IMR-90 (cell line): ENCODE measurements around the gene CMSS1. TPM values are rescaled to one million over a fixed set of nuclear protein-coding genes. Genes with fewer than 3 reads are reported as not detected.

Experiments used
- ATAC-seq: fragments of 200-7000 bp; cut with Tn5 transposase; 2 replicates; pipeline ENCODE4 v1.9.1; 2020; ENCODE audit warnings: low read depth, mild to moderate bottlenecking, moderate library complexity
- BruUV-seq: library from RNA; stranded (reverse); fragments of 400-500 nt; replicated peaks from 2 replicates; lab custom pipeline; 2021; lab: Mats Ljungman, UMichigan
- CTCF ChIA-PET: fragments of 300-600 bp; formaldehyde crosslinking; extraction: SDS; loops from one replicate; lab custom pipeline; 2021; ENCODE audit warnings: antibody characterized with exemption; lab: Yijun Ruan, JAX
- POLR2A ChIA-PET: fragments of 300-600 bp; sonication (Branson Sonifier 250); formaldehyde crosslinking; loops from one replicate; lab custom pipeline; 2022; ENCODE audit warnings: antibody characterized with exemption; ENCODE audit not compliant: unreplicated experiment; lab: Charles Lee
- DNase-seq: peaks from one replicate; pipeline ENCODE4 v3.0.0; 2013
- H2AFZ ChIP-seq: replicated peaks from 2 replicates; pipeline ENCODE3; 2013; ENCODE audit warnings: low read length, mild to moderate bottlenecking; ENCODE audit not compliant: poor library complexity
- H2AK5ac ChIP-seq: 2 replicates; pipeline ENCODE4 v1.6.1; 2013; ENCODE audit warnings: low read depth, low read length, inconsistent platforms
- H2AK9ac ChIP-seq: replicated peaks from 2 replicates; pipeline ENCODE3; 2013; ENCODE audit warnings: mild to moderate bottlenecking, low read depth, low read length, moderate library complexity; ENCODE audit not compliant: poor library complexity
- H2BK120ac ChIP-seq: 2 replicates; pipeline ENCODE4 v1.6.1; 2013; ENCODE audit warnings: low read depth, low read length, inconsistent platforms
- H2BK15ac ChIP-seq: 3 replicates; pipeline ENCODE4 v1.6.1; 2013; ENCODE audit warnings: low read depth, low read length, inconsistent platforms
- H2BK20ac ChIP-seq: 2 replicates; pipeline ENCODE4 v1.6.1; 2013; ENCODE audit warnings: low read depth, mild to moderate bottlenecking, inconsistent platforms, low read length, moderate library complexity
- H2BK5ac ChIP-seq: 2 replicates; pipeline ENCODE4 v1.6.1; 2013; ENCODE audit warnings: mild to moderate bottlenecking, low read depth, low read length, inconsistent platforms; ENCODE audit not compliant: poor library complexity, severe bottlenecking
- H3K14ac ChIP-seq: replicated peaks from 2 replicates; pipeline ENCODE4 v1.6.1; 2013; ENCODE audit warnings: low read depth, low read length, inconsistent platforms
- H3K18ac ChIP-seq: 2 replicates; pipeline ENCODE4 v1.6.1; 2013; ENCODE audit warnings: low read depth, low read length, control low read depth
- H3K23ac ChIP-seq: 2 replicates; pipeline ENCODE4 v1.6.1; 2013; ENCODE audit warnings: low read depth, low read length, inconsistent platforms
- H3K27ac ChIP-seq: 2 replicates; pipeline ENCODE4 v1.5.1; 2013; ENCODE audit warnings: mild to moderate bottlenecking, control low read depth, low read length; ENCODE audit not compliant: insufficient read depth
- H3K27me3 ChIP-seq: 2 replicates; pipeline ENCODE4 v1.6.1; 2013; ENCODE audit warnings: low read length; ENCODE audit not compliant: control insufficient read depth, insufficient read depth
- H3K36me3 ChIP-seq: 2 replicates; pipeline ENCODE4 v1.6.1; 2013; ENCODE audit warnings: low read length, mixed read lengths; ENCODE audit not compliant: control insufficient read depth, insufficient read depth
- H3K4ac ChIP-seq: 2 replicates; pipeline ENCODE4 v1.6.1; 2013; ENCODE audit warnings: low read depth, low read length, inconsistent platforms
- H3K4me1 ChIP-seq: 2 replicates; pipeline ENCODE4 v1.6.1; 2013; ENCODE audit warnings: low read length, mixed read lengths; ENCODE audit not compliant: control insufficient read depth, insufficient read depth
- H3K4me2 ChIP-seq: 2 replicates; pipeline ENCODE4 v1.6.1; 2013; ENCODE audit warnings: low read depth, mild to moderate bottlenecking, control low read depth, low read length, moderate library complexity
- H3K4me3 ChIP-seq: 2 replicates; pipeline ENCODE4 v1.5.1; 2013; ENCODE audit warnings: low read depth, mild to moderate bottlenecking, control low read depth, low read length, moderate library complexity; ENCODE audit not compliant: insufficient read depth
- H3K56ac ChIP-seq: 2 replicates; pipeline ENCODE4 v1.6.1; 2013; ENCODE audit warnings: low read length, inconsistent platforms; ENCODE audit not compliant: insufficient read depth; ENCODE audit errors: extremely low read depth
- H3K79me1 ChIP-seq, 2 experiments: 2 replicates each; pipeline ENCODE4 v1.6.1; 2013; ENCODE audit warnings: low read length in 2 of 2, inconsistent platforms in 1 of 2, low read depth in 1 of 2
- H3K9ac ChIP-seq: 2 replicates; pipeline ENCODE4 v1.6.1; 2013; ENCODE audit warnings: low read depth, low read length, control low read depth
- H3K9me1 ChIP-seq: 2 replicates; pipeline ENCODE4 v1.6.1; 2013; ENCODE audit warnings: low read length, inconsistent platforms; ENCODE audit not compliant: insufficient read depth
- H3K9me3 ChIP-seq: 2 replicates; pipeline ENCODE4 v1.6.1; 2013; ENCODE audit warnings: low read length; ENCODE audit not compliant: control insufficient read depth, insufficient read depth
- H4K20me1 ChIP-seq: 2 replicates; pipeline ENCODE4 v1.6.1; 2013; ENCODE audit warnings: low read length, inconsistent platforms; ENCODE audit not compliant: insufficient read depth
- H4K5ac ChIP-seq: 2 replicates; pipeline ENCODE4 v1.6.1; 2013; ENCODE audit warnings: mild to moderate bottlenecking, low read depth, low read length, control low read depth
- H4K8ac ChIP-seq, 2 experiments: 2 replicates each; pipeline ENCODE4 v1.6.1; 2013; ENCODE audit warnings: low read depth in 2 of 2, low read length in 2 of 2, control low read depth in 1 of 2, inconsistent platforms in 1 of 2
- H4K91ac ChIP-seq: 2 replicates; pipeline ENCODE4 v1.6.1; 2013; ENCODE audit warnings: low read depth, low read length, inconsistent platforms; ENCODE audit not compliant: insufficient read depth
- CEBPB ChIP-seq: IDR thresholded peaks from 2 replicates; pipeline ENCODE4 v1.6.1; 2012; ENCODE audit warnings: low read depth, low read length, improper control_type of control experiment
- MAZ ChIP-seq: IDR thresholded peaks from 2 replicates; pipeline ENCODE4 v1.6.1; 2012; ENCODE audit warnings: low read depth, mild to moderate bottlenecking, low read length, improper control_type of control experiment, moderate library complexity, borderline replicate concordance
- MXI1 ChIP-seq: IDR thresholded peaks from 2 replicates; pipeline ENCODE4 v1.6.1; 2012; ENCODE audit warnings: low read depth, mild to moderate bottlenecking, low read length, moderate library complexity, borderline replicate concordance
- NFE2L2 ChIP-seq: fragments of 150-350 bp; IDR thresholded peaks from 2 replicates; pipeline ENCODE4 v1.6.1; 2016; ENCODE audit warnings: low read depth, mild to moderate bottlenecking, low read length
- POLR2A ChIP-seq: IDR thresholded peaks from 2 replicates; pipeline ENCODE4 v1.6.1; 2012; ENCODE audit warnings: mild to moderate bottlenecking, low read depth, low read length
- RCOR1 ChIP-seq: IDR thresholded peaks from 2 replicates; pipeline ENCODE4 v1.6.1; 2012; ENCODE audit warnings: mild to moderate bottlenecking, low read length, improper control_type of control experiment; ENCODE audit not compliant: insufficient replicate concordance
- RFX5 ChIP-seq: IDR thresholded peaks from 2 replicates; pipeline ENCODE4 v1.8.0; 2012; ENCODE audit warnings: low read depth, mild to moderate bottlenecking, low read length, moderate library complexity
- SMC3 ChIP-seq: fragments of 150-350 bp; IDR thresholded peaks from 2 replicates; pipeline ENCODE4 v1.6.1; 2016; ENCODE audit warnings: low read depth, mild to moderate bottlenecking, antibody characterized with exemption, low read length, moderate library complexity
- WGBS, 2 experiments: methylation state at CpG; one replicate each; pipeline versions ENCODE4 v1.1.5 to v1.1.7; 2013; ENCODE audit warnings: missing lambda C conversion rate in 2 of 2; ENCODE audit not compliant: insufficient read length in 1 of 2; ENCODE audit errors: extremely low coverage in 2 of 2; 5-methylcytosine and 5-hydroxymethylcytosine counted together
- dilution Hi-C: fragments of 300-500 bp; cut with HindIII; formaldehyde crosslinking; loops from one replicate; pipeline ENCODE4 v1.14.3; 2018; ENCODE audit warnings: low sequenced_read_pairs; ENCODE audit not compliant: unreplicated experiment
- in situ Hi-C: fragments of 300-500 bp; cut with MboI; formaldehyde crosslinking; loops from 3 replicates; pipeline ENCODE4 v1.14.3; 2019; ENCODE audit warnings: low sequenced_read_pairs, inconsistent platforms, mixed read lengths
- intact Hi-C: fragments of 100-400 bp; cut with micrococcal nuclease; formaldehyde crosslinking; loops from 2 replicates; pipeline ENCODE4 v1.10.0; 2022
- polyA plus RNA-seq, 3 experiments: library from polyadenylated mRNA; depleted of rRNA; stranded (reverse); fragments of >200 nt; gene quantifications; 2 replicates each; pipeline ENCODE4 v1.2.3, GENCODE V29; 2012; ENCODE audit warnings: low replicate concordance in 1 of 3
- total RNA-seq: library from RNA; depleted of rRNA; stranded (reverse); fragments of >200 nt; gene quantifications from 2 replicates; pipeline ENCODE4 v1.2.3, GENCODE V29; 2012
- TF ChIP-seq, protein P1 (sequence below): conservative IDR thresholded peaks from 2 replicates; pipeline ENCODE4 v1.5.1; 2012; ENCODE audit warnings: mild to moderate bottlenecking, low read depth, low read length, improper control_type of control experiment
- TF ChIP-seq, protein P2 (sequence below): fragments of 150-350 bp; IDR thresholded peaks from 2 replicates; pipeline ENCODE4 v1.6.1; 2017; ENCODE audit warnings: mild to moderate bottlenecking, antibody characterized with exemption, low read length, low read depth

Gene CMSS1
- total and polyA plus RNA-seq, 2 of the 4 experiments (the other 2 are of a cell fraction) = 12.5 to 13.6 TPM

DNA sequence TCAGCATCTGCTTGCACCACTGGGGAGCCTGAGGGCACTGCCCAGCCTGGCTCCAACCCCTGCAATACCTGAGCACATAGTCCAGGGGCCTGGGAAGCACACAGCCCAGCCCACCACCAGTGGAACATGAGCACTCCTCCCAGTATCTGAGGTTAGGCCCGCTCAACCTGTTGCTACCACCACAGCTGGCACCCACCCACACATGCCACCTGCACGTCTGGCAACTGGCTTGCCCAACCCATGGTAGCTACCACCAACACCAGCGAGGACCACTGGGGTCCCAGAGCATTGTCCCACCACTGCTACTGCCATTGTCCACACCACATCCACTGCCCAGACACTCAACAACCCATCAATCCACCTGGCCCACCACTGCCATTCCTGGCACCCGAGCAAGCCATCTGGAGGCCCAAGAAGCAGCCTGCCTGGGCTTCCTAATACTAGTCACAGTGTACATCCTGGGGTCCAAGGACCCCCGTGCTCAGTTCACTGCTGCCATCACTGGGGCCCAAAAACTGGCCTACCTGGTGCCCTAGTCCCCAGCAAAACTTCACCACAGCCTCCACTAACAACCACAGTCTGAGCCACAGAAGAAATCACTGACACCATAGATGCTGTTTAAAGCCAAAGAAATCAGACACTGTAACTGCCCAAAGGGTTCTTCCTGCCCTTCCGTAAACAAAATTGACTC, 381.1 kb downstream of the CMSS1 start:
- CTCF ChIA-PET = no interaction called here
- no TSS peak for BruUV-seq
- H3K27ac ChIP-seq = no peak overlapping the region

More for the DNA sequence above, 381.1 kb downstream of the CMSS1 start:
- H3K9me1 ChIP-seq = no peaks in the 10 kb centered on the region
- H2AK5ac ChIP-seq = peak overlapping the region; percentile 71; the same call in 1 of the 2 replicates
- H3K14ac ChIP-seq = no peak overlapping the region
- intact Hi-C loops (no loop called here), in situ Hi-C loops (no loop called here), dilution Hi-C loops (no loop called here)
- H3K18ac ChIP-seq = no peak overlapping the region
- no peak overlapping the region for H4K91ac ChIP-seq
- H3K4ac ChIP-seq = no peak overlapping the region
- ATAC-seq (peak; percentile 44), DNase-seq (peak; percentile 24)
- no peak for TF ChIP-seq CEBPB
- TF ChIP-seq RCOR1 = no peak
- no peak for TF ChIP-seq RFX5
- no peak for TF ChIP-seq SMC3
- TF ChIP-seq MXI1 = no peak
- TF ChIP-seq, protein P1, sequence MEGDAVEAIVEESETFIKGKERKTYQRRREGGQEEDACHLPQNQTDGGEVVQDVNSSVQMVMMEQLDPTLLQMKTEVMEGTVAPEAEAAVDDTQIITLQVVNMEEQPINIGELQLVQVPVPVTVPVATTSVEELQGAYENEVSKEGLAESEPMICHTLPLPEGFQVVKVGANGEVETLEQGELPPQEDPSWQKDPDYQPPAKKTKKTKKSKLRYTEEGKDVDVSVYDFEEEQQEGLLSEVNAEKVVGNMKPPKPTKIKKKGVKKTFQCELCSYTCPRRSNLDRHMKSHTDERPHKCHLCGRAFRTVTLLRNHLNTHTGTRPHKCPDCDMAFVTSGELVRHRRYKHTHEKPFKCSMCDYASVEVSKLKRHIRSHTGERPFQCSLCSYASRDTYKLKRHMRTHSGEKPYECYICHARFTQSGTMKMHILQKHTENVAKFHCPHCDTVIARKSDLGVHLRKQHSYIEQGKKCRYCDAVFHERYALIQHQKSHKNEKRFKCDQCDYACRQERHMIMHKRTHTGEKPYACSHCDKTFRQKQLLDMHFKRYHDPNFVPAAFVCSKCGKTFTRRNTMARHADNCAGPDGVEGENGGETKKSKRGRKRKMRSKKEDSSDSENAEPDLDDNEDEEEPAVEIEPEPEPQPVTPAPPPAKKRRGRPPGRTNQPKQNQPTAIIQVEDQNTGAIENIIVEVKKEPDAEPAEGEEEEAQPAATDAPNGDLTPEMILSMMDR = no peak
- no peak for TF ChIP-seq POLR2A
- no peak for TF ChIP-seq NFE2L2
- no peak for TF ChIP-seq MAZ
- TF ChIP-seq, protein P2, sequence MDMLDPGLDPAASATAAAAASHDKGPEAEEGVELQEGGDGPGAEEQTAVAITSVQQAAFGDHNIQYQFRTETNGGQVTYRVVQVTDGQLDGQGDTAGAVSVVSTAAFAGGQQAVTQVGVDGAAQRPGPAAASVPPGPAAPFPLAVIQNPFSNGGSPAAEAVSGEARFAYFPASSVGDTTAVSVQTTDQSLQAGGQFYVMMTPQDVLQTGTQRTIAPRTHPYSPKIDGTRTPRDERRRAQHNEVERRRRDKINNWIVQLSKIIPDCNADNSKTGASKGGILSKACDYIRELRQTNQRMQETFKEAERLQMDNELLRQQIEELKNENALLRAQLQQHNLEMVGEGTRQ = no peak
- H3K36me3 ChIP-seq = no peaks in the 10 kb centered on the region
- H3K4me2 ChIP-seq = no peak overlapping the region
- no peaks in the 10 kb centered on the region for H3K27me3 ChIP-seq
- no peaks in the 10 kb centered on the region for H3K79me1 ChIP-seq
- no peaks in the 10 kb centered on the region for H4K20me1 ChIP-seq
- no peak overlapping the region for H3K56ac ChIP-seq
- H2BK15ac ChIP-seq = no peak overlapping the region
- H3K9me3 ChIP-seq = no peaks in the 10 kb centered on the region; the same call in 1 of the 2 replicates
- no peak overlapping the region for H4K5ac ChIP-seq
- no peak overlapping the region for H2BK120ac ChIP-seq
- no peak overlapping the region for H2BK5ac ChIP-seq
- H3K9ac ChIP-seq = no peak overlapping the region
- no peak overlapping the region for H2AFZ ChIP-seq
- no peak overlapping the region for H2BK20ac ChIP-seq
- H3K4me3 ChIP-seq = no peak overlapping the region
- H2AK9ac ChIP-seq = no peak overlapping the region
- no peak overlapping the region for H4K8ac ChIP-seq
- 80% methylated on average over 3 of the region's 6 CpGs; no CpG with 5 or more reads in 1 of the 2 experiments for WGBS, 2 experiments
- peaks cover 4% of the 10 kb centered on the region for H3K4me1 ChIP-seq
- POLR2A ChIA-PET = no interaction called here
- no peak overlapping the region for H3K23ac ChIP-seq
